Medulla oblongata (tissue), 1 donor: ENCODE measurements around the gene MIF.
A peak's percentile ranks its signal among the peaks of the same experiment; 100 is the strongest.
"Not testable (repeated sequence)": the region's sequence is repeated elsewhere in the genome, so short reads cannot be mapped to it uniquely, and the experiment has no call there.

Experiments
- DNase-seq: peaks from one replicate; pipeline ENCODE4 v3.0.0-alpha.2; 2015; ENCODE audit errors: extremely low spot score

The MIF gene

DNA sequence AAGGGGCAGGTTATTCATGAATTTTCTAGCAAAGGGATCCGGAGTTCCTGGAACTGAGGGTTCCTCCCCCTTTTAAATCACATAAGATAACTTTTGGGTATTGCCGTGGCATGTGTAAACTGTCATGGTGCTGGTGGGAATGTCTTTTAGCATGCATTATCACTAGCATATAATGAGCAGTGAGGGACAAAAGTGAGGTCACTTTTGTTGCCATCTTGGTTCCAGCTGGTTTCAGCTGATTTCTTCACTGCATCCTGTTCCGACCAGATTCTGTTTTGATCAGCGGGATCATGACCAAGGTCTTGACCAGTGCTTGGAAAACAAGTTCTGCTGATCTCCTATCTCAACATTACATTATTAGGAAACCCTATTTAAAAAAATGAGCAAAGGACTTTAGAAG, 7.4 kb downstream of the MIF start:
- DNase-seq = no peak

DNA sequence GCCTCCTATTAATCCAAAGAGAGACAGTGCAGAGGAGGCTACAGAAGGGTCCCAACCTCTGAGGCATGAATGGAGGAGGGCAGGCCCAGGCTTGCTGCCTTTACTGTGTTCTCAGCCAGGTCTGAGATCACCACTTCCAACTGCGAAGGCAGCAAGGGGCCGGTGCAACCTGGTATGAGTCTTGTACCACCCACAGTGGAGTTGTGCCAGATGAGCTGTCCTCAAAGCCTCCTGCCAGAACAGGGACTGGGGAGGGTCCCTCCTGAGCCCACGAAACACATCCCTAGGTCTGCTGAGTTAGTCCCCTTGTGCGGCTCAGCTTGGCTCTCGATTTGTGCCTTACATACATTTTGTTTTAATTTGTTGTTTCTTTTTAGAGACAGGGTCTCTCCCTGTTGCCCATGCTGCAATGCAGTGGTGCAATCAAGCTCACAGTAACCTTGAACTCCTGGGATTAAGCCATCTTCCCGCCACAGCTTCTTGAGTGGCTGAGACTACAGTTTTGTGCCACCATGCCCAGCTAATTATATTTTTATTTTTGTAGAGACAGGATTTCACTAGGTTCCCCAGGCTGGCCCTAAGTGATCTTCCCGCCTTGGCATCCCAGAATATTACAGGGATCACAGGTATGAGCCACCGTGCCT, 9.3 kb downstream of the MIF start:
- no peak for DNase-seq

DNA sequence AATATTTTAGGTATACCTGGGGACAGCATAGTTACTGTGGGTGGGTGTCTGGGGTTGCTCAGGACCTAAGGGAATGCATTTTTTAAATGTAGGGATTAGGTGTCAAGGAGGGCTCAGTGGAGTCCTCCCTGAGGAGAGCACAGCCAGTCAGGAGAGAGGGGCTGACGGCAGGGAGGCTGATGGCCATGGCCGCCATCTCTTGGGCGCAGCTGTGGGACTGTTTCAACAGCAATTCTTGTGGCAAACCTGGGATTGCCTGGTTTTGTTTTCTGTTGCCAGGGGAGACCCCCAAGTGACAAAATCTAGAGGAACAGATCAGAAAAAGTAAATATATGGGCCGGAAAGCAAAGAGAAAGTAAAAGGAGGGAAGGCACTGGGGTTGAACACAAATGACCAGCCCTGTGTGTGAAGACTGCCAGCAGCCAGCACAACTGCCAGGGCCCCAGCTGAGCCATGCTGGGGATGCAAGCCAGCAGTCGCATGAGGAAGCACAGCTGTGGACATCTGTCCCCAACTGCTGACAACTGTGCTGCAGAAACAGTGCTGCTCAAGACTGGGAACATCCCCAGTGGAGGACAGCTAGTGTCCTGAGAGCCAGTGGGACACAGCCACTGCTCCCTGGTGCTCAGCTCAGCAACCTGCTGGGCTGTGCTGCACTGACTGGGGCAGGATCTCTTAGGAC, 10.5 kb downstream of the MIF start:
- peak; percentile 81 for DNase-seq

DNA sequence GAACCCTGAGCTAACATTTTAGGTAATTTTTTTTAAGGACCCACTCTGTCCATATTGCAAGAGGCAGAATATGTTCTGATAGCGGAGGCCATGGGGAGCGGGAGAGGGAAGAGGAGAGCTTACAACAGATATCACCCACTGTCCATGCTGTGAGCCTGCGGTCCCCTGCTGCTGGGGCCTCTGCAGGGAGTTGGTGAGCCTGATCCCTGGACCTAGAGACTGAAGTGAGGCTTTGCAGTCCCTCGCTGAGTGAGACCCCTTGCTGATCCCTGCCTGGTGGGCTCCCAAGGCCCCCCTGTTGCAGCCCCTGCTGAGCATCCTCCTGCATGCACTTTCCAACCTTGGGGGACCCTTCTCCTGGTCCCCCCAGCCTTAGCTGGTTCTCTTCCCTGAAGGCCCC, 12.5 kb downstream of the MIF start:
- no peak for DNase-seq

DNA sequence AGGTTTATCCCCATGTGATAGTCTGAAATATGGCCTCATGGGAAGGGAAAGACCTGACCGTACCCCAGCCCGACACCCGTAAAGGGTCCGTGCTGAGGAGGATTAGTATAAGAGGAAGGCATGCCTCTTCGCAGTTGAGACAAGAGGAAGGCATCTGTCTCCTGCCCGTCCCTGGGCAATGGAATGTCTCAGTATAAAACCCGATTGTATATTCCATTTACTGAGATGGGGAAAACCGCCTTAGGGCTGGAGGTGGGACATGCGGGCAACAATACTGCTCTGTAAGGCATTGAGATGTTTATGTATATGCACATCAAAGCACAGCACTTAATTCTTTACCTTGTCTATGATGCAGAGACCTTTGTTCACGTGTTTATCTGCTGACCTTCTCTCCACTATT, 13.2 kb downstream of the MIF start:
- not testable (repeated sequence) for DNase-seq

DNA sequence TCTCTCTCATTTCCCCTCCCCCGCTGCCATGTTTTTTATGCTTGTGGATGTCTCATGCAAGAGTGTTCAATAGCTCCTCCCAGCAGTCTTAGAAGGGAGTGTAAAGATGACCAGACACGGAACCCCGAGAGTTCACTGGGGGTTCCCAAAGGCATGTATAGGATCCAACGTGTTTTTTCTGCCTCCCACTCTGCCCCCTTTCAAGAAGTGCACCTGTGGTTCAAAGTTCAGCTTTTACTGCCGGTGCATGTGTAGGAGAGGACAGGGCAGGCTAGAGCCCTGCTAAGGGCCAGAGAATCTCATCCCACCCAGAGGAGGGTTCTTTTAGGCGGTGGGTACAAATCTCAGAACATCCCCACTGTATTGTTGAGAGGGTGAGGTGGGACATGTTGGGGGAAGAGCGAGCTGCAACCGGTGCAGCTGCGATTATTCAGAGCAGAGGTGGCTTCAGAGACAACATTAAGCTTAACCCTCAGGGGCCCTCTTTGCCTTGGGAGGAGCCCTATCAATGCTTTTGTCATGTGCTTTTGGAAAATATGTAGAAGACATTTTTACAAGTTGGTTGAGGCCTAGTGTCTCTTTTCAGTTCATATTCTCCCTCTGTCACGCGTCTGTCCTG, 14.5 kb downstream of the MIF start:
- DNase-seq = no peak

DNA sequence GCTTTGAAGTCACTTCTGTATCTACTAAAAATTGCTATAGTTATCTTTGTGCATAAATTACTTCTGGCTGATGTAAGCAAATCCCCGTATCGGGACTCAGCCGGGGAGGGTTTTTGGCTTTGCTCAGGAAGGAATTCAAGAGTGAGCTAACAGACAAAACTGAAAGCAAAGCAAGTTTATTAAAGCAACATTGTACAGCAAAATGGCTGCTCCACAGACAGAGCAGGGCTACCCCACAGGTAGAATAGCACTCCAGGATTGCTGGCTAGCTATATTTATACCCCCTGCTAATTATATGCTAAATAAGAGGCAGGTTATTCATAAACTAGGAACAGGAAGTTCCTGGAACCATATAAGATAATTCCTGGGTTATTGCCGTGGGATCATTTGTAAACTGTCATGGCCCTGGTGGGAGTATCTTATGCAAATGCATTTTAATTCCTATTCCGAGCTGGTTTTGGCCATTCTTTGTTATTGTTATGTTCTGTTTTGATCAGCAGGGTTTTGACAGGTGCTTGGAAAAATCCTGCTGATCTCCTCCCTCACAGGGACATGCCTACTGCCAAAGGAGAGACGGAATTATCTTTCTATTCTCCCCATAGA, 15.2 kb downstream of the MIF start:
- DNase-seq = no peak

DNA sequence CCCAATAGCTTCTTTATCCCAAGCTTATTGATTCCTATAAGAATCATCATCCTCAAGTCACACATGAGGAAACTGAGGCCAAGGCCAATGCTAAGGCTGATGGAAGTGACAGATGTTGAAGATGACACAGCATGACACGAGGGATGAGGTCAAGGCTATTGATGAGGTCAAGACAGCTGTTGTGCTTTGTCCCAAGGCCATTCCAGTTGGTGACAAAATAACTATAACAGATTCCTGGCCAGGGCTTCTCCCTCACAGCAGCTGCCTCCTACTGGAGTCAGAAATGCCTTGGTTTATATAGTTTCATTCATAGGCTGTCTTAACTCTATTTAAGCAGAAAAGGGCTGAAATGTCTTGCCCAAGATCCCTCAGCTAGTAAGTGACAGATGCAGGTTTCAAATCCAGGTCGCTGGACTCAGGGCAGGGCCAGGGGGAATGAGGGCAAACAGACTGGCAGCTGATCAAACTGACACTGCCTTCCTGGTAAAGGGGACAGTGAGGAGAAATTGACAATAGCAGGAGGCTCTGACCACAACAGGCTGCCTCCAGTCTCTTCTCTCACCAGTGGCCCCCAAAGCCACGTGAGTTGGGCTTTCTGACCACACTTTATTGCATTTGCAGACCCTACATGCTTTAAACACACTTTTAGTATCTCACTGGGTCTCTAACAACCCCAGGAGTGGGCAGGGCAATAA, 16.5 kb downstream of the MIF start:
- DNase-seq = no peak

DNA sequence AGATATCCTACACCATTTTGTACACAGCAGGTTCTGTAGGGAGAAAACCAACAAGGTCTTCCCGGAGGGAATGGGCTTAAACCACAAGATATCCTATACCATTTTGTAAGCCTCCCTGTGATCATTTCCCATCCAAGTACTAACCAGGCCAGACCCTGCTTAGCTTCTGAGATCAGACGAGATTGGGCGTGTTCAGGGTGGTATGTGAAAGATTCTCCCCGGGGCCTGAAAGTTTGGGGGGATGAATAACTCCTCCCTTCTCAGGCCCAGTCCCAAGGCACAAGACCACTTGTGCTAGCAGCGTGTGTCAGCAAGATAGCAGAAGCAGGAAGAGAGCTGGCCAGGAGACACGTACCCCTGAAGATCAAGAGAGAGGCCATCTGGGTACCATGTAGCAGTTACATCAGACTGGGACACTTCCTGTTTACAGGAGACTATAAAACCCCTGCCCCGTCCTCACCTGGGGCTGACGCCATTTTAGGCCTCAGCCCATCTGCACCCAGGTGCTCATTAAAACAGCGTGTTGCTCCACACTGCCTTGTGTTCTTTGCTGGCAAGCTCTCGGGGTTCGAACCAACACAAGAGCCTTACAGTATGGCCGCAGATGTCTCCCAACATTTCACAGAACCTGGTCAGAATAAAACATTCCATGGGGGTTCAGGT, 17.3 kb downstream of the MIF start:
- no peak for DNase-seq

DNA sequence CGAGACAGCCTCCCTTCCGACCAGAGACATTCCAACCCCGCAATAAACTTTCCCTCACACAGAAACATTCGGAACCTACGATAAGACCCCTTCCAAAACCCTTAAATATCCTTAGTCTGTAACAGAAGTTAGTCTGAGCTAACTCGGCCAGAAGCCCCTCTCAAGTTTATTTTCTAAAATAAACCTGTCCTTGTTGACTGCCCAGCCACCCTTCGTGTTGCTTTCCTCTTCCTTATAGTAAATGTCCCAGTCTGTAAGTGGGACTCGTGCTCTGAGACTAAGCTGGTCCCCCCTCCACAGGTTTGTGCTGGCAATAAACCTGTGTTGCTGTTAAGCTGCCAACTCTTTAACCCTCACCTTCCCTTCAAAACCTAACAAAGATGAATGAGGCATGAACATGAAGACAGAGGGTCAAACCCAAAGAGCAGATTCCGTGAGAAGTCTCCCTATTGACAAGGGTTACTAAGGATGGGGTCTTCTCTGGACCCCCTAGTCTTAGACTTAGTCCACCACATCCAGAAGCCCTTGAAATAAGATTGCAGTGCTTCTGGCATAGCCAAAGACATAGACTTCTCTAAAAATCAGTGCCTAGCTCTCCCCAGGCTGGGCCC, 18.2 kb downstream of the MIF start:
- DNase-seq = no peak

DNA sequence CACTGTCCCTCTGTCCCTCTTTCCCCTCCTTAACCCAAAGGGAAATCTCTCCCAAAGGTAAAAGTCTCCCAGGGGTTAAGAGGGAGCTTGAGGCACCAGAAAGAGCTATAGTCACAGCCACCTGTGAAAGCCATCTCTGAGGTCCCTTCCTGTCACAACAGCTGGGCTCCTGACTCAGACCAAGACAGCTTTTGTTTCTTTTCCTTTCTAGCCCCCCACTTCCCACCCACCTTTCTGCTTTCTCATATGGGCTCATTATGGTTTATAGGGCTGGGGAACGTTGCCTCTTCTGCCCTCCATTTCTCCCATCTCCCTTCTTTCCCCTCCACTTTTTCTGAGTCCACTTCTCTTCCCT, 19.1 kb downstream of the MIF start:
- DNase-seq = no peak

DNA sequence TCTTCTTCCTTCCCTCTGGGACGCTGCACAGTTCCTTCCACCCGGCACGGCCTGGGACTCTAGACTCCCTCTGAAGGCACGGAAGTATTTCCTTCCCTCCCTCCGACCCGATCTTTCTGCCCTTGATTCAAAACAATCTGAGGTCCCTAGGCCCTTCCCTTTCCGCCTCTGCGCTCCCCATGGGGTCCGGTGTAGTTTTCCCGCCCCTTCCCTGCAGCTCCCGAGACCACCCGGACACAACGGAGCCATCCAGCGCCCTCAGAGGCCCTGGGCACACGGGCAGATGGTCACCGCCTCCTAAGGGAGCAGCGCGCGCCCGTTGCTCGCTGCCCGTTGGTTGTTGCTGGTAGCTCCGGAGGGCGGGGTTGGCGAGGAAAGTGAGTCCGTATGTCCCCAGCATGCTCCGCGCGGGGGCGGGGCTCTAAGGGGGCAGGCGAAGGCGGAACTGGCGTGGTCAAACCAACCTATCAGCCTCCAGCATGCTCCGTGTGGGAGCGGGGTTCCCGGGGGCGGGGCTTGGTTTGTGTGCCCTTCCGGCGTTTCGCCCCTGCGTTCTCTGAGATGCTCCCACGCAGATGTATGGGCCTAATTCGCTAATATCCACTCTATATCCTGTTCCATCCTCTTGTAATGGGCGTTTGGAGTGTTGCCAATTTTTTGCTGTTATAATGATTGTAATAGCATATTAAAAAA, 19.6 kb downstream of the MIF start:
- DNase-seq = peak; percentile 99

DNA sequence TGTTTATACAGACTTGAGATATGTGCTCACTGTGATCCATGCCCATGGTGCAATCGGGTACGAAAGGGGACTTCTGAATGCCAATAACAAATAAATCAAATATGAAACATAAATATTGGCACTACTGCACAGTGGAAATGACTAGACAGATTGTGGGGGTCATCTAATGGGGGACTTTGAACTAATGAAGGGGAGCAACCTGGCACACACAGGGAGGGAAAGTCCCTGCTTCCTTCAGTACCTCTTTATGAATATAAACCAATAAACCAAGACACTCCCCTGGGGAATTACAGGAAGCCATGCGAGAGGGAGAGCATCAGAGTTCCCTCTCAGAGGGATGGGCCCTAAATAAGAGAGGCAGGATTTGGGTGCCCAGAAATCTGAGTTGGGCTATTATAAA, 21.1 kb downstream of the MIF start:
- no peak for DNase-seq

DNA sequence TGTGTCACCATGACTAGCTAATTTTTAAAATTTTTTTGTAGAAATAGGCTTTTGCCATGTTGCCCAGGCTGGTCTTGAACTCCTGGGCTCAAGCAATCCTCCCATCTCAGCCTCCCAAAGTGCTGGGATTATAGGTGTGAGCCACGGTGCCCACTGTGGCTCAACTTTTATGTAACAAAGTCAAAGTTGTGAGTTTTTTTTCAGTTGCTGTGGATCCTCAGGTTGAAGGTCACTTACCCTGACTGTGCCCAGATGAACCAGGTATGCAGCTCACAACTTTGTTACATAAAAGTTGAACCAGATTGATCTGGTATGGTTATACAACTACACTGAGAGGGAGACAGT, 26.1 kb downstream of the MIF start:
- not testable (repeated sequence) for DNase-seq

DNA sequence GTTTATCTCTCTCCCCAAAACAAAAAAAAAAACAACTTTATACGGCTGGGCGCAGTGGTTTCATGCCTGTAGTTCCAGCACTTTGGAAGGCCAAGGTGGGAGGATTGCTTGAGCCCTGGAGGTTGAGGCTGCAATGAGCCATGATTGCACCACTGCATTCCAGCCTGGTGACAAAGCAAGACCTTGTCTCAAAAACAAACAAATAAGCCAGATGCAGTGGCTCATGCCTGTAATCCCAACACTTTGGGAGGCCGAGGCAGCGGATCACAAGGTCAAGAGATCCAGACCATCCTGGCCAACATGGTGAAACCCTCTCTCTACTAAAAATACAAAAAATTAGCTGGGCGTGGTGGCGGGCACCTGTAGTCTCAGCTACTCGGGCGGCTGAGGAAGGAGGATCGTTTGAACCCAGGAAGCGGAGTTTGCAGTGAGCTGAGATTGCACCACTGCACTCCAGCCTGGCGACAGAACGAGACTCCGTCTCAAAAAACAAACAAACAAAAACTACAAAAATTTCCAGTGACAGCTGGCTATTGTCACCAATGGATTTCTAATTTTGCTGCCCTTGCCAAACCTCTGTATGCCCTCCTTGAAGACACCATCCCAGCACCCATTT, 27.5 kb downstream of the MIF start:
- DNase-seq = not testable (repeated sequence)

DNA sequence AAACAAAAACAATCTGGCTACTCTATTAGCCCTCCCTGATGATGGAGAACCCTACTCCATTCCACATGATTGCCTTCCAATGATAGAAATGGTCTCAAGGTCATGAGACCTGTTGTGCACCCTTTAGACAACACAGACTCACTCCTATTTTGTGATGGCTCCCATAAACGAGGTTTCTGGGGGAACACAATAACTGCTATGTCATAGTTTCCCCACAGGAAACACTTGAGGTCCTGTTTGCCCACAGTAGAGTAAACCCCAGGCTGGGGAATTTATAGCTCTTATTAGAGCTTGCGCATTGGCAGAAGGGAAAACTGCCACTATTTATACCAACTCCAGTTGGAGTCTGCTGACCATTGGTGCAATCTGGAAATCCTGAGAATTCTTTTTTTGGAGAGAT, 28.7 kb downstream of the MIF start:
- DNase-seq = no peak

DNA sequence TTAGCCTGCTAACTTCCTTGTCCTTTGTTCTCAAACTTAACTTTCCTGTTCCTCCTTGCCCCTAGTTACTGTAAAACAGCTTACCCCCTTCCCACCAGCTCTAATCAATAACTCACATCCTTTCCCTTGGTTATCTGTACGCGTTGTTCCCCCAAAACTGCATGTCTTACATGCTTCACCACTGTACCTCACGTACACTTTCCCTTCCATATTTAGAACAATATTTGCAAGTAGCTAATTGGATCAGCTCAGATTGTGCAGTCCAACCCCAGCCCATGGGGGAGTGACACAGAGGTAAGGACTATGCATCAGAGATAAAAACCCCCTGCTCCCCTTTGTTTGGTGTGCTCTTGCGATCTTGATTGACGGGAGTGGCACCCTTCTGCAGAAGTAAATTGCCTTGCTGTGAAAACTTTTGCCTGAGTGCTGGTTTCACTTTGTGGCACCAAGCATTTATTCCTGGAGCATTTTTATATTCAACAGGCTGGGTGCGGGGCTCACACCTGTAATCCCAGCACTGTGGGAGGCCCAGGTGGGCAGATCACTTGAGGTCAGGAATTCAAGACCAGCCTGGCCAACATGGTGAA, 30.9 kb downstream of the MIF start:
- no peak for DNase-seq

DNA sequence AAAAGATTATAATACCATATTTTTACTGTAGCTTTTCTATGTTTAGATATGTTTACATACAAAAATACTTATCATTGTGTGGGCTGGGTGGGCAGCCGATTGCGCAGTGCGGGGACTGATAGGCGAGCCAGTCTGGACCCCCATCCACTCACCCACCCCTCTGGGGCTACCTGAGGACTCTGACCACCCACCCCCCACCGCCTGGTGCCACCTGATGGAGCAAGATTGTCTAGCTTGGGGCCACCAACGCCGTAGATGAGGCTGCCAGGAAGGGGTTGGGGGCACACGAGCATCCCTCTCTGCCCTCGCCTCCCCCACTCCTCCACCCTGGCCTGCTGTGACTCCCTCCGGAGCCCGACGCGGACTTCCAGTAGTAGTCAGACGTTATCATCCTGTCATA, 32.4 kb downstream of the MIF start:
- no peak for DNase-seq

DNA sequence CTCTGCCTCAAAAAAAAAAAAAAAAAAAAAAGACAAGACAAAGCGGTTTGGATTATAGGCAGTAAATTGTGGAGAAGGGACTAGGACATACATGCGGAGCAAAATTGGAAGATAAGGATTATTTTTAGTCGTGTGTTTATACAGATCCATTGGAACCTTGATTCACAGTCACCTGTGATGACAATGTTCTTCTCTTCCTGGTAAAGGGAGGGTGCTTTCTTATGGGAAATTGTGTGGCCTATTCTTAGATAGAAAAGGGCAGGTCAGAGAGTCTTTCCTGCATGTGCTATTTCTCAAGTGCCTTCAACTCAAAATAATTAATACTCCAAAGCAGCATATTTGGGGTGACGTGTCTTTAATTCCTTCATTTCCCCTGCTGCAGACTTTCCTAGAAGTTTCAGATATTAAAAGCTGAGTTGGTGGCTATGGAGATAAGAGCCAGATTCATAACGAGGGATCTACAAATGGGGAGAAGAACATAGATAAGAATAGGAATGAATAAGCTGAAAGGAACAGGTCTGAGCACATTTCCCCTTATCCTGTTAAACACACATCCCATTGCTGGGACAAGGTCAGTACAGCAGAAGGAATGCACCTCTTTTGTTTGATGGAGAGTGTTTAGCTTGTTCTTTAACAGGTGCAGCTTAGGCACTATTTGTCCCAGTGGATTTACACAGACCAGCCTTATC, 44.3 kb downstream of the MIF start:
- DNase-seq = no peak

DNA sequence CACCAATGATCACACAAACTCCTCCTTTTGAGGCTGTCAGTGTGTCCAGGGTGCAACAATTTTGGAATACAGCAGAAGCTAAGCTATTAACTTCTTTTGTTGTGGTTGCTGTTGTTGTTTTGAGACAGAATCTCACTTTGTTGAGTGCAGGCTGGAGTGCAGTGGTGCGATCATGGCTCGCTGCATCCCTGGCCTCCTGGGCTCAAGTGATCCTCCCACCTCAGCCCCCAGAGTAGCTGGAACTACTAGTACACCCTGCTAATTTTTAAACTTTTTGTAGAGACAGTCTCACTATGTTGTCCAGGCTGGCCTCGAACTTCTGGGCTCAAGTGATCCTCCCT, 44.8 kb downstream of the MIF start:
- no peak for DNase-seq
